SK-N-SH (cell line): ENCODE measurements around the gene MAP2K7.

Experiments used
- JUND ChIP-seq: IDR thresholded peaks from 2 replicates; pipeline ENCODE4 v1.4.0; 2012
- TF ChIP-seq, protein P1 (sequence below): fragments of 200-600 bp; sonication (generic); IDR thresholded peaks from 2 replicates; pipeline ENCODE4 v1.6.1; 2017; ENCODE audit warnings: antibody characterized with exemption, mild to moderate bottlenecking, moderate library complexity

DNA sequence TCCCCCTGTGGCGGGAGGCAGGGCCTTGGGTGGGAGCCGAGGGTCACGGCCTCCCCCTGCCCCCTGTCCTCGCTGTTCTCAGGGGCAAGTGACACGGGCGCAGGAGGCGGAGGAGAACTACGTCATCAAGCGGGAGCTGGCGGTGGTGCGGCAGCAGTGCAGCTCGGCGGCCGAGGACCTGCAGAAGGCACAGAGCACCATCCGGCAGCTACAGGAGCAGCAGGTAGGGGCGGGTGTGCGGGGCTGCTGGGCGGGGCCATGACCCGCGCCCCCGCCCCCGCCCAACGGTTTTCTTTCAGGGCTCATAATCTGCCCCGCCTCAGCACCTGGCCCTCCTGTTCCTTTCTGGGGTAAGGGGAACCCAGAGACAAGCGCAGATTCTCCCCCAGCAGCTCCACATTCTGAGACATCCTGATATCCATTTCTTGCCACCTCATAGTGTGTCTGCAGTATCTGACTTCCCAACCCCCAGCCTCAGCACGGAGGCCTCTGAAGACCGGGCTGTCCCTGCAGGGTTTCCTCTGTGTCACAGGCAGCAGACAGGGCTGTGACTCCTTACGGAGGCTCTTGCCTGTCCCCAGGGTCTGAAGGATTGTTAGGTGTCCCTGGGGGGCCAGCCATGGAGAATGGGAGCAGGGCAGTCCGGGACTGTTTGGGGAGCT is 45.4 kb upstream of the MAP2K7 start:
- TF ChIP-seq, protein P1, sequence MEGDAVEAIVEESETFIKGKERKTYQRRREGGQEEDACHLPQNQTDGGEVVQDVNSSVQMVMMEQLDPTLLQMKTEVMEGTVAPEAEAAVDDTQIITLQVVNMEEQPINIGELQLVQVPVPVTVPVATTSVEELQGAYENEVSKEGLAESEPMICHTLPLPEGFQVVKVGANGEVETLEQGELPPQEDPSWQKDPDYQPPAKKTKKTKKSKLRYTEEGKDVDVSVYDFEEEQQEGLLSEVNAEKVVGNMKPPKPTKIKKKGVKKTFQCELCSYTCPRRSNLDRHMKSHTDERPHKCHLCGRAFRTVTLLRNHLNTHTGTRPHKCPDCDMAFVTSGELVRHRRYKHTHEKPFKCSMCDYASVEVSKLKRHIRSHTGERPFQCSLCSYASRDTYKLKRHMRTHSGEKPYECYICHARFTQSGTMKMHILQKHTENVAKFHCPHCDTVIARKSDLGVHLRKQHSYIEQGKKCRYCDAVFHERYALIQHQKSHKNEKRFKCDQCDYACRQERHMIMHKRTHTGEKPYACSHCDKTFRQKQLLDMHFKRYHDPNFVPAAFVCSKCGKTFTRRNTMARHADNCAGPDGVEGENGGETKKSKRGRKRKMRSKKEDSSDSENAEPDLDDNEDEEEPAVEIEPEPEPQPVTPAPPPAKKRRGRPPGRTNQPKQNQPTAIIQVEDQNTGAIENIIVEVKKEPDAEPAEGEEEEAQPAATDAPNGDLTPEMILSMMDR: no peak
- no peak for TF ChIP-seq JUND
